ENCODE data around the gene RRP12.
"Not testable (repeated sequence)": the region's sequence is repeated elsewhere in the genome, so short reads cannot be mapped to it uniquely, and the experiment has no call there.

RRP12 gene

DNA sequence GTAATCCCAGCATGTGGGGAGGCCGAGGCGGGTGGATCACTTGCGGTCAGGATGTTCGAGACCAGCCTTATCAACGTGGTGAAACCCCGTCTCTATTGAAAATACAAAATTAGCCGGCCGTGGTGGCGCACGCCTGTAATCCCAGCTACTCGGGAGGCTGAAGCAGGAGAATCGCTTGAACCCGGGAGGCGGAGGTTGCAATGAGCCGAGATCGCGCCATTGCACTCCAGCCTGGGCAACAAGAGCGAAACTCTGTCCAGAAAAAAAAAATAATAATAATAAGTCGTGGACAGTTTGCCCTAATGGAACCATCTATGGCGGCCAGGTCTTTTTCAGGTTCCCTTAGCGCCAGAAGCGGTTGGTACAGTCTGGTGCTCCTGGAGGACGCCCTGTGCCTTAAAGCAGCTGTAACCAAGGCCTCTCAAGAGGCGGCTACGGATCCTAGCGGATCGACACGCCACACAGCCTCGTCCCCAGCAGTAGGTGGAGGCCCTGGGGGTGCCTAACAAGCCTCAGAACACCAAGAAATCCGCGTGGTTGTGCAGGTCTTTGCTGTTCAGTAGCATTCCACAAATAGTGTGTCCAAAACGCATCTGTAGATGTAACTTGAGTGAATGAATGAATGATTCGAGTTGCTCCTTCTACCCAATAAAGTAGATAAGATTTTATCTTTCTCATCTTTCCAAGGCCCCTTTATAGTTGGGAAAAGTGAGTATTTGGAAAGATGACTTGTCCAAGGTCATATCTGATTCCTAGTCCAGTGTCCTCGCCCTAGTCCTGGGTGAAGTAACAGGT is 25.8 kb upstream of the RRP12 start:
- no peak for TF ChIP-seq POLR2A (IDR thresholded peaks at IDR 0.05; ENCODE audit: low read depth, low read length)
- no peak for DNase-seq (ENCODE audit: insufficient read length, low spot score)
- FAIRE-seq: no peak

DNA sequence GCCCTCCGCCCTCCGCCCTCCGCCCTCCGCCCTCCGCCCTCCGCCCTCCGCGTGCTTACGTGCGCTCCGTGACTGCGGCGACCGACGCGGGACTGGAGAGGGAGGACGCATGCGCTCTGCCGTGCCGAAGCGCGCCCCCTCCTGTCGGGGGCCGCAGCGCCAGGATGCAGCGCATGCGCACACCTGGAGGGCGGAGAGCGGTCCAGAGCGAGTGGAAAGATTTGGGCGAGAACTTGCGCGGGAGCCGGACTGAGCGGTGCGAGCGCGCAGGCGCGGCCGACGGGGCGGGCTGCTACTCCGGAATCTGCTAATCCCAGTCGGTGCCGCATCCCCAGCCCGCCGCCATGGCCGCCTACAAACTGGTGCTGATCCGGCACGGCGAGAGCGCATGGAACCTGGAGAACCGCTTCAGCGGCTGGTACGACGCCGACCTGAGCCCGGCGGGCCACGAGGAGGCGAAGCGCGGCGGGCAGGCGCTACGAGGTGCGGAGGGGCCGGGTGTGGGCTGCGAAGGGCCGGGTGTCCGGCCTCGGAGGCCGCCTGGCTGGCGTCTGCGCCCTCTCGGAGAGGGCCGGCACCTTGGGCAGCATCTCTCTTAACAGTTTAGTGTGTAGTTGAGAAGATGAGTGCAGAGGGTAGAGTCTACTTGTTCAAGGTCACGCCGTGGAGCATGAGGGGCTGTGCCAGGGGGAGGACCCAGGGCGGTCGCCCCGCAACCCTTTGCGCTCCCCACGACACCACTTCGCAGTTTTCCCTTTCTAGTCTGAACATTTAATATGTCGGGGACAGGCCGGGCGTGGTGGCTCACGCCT is 25.0 kb upstream of the RRP12 start, which contains the start of gene PGAM1:
Gene PGAM1 (plus strand): TSS at position 228 of the 812 bp plus-strand sequence. CDS start 117 bp downstream, at position 345.
- FAIRE-seq: no peak
- peak; percentile 55 for TF ChIP-seq POLR2A (IDR thresholded peaks at IDR 0.05; ENCODE audit: low read depth, low read length)
- DNase-seq (ENCODE audit: insufficient read length, low spot score): peak; percentile 99

DNA sequence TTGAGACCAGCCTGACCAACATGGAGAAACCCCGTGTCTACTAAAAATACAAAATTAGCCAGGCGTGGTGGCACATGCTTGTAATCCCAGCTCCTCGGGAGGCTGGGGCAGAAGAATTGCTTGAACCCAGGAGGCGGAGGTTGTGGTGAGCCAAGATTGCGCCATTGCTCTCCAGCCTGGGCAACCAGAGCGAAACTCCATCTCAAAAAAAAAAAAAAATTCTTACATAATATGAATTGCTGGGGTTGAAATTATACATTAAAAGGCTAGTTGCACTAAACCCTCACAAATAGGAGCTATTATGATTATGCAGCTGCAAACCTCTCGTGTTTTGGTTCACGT is 22.6 kb upstream of the RRP12 start:
- not testable (repeated sequence) for DNase-seq (ENCODE audit: insufficient read length, low spot score); FAIRE-seq

GRCh38 chr10:97416565-97416964 is 15.4 kb upstream of the RRP12 start:
- no peak for TF ChIP-seq POLR2A (IDR thresholded peaks at IDR 0.05; ENCODE audit: low read depth, low read length)
- DNase-seq (ENCODE audit: insufficient read length, low spot score) (no peak), FAIRE-seq (no peak)

DNA sequence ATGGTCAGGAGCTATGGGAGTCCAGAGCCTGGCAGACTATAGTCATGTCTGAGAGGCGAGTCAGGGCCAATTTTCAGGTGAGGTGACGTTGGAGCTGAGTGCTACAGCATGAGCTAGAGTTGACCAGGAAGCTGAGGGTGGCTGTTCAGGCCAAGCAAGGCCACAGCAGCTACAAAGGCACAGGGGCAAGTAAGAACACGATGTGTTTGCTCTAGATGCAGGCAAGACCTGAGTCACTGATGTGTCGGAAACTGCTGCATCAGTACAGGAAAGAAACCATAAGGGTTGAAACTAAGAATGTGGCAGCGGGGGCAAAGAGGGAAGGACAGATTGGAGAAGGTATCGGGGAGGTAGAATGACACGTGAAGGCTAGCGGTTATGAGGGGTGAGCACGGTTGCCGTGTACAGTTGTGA is 11.8 kb upstream of the RRP12 start:
- FAIRE-seq: no peak
- DNase-seq (ENCODE audit: insufficient read length, low spot score): no peak

GRCh38 chr10:97411406-97411805 is 10.3 kb upstream of the RRP12 start:
- peak; percentile 71 for DNase-seq (ENCODE audit: insufficient read length, low spot score)
- TF ChIP-seq POLR2A (IDR thresholded peaks at IDR 0.05; ENCODE audit: low read depth, low read length): no peak

More for the DNA sequence above, 11.8 kb upstream of the RRP12 start:
- TF ChIP-seq POLR2A (IDR thresholded peaks at IDR 0.05; ENCODE audit: low read depth, low read length): no peak

DNA sequence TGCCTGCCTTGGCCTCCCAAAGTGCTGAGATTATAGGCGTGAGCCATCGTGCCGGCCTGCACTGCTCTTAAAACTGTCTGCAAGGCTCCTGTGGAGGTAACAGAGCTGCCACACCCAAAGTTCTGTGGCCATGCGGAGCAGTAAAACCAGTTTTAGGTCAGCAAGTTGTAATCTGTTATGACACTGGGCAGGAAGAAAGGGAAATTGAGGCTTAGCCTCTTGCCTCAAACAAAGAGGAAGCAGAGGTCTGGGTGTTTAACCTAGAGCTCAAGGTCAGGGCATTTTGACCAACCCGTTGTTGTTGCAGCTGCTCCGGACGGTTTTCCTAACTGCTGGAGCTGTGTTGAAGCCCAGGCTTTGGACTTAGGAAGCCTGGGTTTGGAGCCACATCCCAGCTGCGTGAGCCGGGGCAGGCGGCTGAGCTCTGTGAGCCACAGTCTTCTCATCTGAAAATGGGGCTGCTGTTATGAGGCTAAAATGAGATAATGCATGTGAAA is 7.4 kb upstream of the RRP12 start:
- FAIRE-seq (no peak), DNase-seq (ENCODE audit: insufficient read length, low spot score) (no peak)
- no peak for TF ChIP-seq POLR2A (IDR thresholded peaks at IDR 0.05; ENCODE audit: low read depth, low read length)

More at GRCh38 chr10:97411406-97411805, 10.3 kb upstream of the RRP12 start:
- FAIRE-seq: no peak

GRCh38 chr10:97407952-97408248 is 6.8 kb upstream of the RRP12 start:
- TF ChIP-seq POLR2A (IDR thresholded peaks at IDR 0.05; ENCODE audit: low read depth, low read length): no peak
- FAIRE-seq (no peak), DNase-seq (ENCODE audit: insufficient read length, low spot score) (no peak)

DNA sequence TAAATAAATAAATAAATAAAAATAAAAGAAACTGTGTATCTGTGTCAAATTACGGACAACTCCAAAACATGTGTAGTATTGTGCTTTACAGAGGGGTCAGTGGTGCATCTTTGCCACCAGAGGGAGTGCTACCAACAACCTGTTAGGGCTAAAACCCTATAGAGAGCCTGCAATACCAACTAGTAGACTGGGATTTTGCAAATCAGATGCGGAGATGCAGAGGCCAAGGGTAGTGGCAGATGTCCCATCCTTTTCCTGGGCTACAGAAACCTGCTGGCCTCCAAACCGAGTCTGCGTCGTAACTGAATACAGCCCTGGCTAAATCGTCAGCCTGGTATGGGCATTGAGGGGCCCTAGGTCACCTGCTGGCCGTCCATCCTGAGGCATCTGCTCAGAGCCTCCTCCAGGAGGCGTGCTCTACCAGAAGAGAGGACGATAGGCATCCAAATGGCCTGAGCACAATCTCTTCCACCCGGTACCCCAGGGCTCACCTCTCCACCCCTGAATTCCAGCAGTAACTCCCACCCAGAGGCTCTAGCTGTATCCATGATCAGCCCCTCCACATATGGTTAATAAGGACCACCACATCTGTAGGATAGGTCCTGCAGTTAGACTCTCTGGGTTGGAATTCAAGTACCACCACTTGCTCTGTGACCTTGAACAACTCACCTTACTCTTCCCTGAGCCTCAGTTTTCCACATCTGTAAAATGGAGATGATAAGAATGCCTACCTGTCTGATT is 6.2 kb upstream of the RRP12 start:
- FAIRE-seq (peak; percentile 79), DNase-seq (ENCODE audit: insufficient read length, low spot score) (peak; percentile 79)
- no peak for TF ChIP-seq POLR2A (IDR thresholded peaks at IDR 0.05; ENCODE audit: low read depth, low read length)

GRCh38 chr10:97406483-97406882 is 5.3 kb upstream of the RRP12 start:
- not testable (repeated sequence) for DNase-seq (ENCODE audit: insufficient read length, low spot score); FAIRE-seq

DNA sequence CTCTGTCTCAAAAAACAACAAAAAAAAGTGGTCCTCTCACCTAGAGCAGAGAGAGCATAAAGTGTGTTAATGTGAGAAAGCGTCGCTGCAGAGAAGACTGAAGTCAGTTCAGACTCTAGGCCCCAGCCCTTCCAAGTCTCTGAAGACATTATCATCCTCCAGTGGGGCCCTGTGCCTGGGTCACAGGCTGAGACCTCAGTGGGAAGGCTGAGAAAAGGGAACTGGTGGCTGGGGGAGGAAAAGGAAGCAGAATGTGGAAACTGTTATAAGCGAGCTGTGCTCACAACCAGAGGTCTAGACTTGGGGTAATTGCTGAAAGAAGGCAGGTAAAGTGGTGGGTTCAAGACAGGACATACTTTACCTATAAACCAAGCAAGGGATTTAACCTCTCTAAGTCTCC is 4.9 kb upstream of the RRP12 start:
- FAIRE-seq: no peak
- no peak for DNase-seq (ENCODE audit: insufficient read length, low spot score)
- TF ChIP-seq POLR2A (IDR thresholded peaks at IDR 0.05; ENCODE audit: low read depth, low read length): no peak

DNA sequence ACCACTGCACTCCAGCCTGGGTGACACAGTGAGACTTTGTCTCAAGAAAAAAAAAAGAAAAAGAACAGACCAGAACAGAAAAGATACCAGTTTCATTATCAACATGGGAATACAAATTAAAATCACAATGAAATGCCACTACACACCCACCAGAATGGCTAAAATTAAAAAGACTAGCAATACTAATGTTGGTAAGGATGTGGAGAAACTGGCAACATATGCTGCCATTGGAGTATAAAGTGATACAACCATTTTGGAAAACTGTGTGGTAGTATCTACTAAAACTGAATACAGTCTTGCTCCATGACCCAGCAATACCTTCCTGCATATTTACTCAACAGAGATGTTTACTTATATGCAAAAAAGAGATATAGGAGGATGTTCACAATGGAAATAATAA is 2.9 kb upstream of the RRP12 start:
- no peak for TF ChIP-seq POLR2A (IDR thresholded peaks at IDR 0.05; ENCODE audit: low read depth, low read length)
- FAIRE-seq (no peak), DNase-seq (ENCODE audit: insufficient read length, low spot score) (no peak)

DNA sequence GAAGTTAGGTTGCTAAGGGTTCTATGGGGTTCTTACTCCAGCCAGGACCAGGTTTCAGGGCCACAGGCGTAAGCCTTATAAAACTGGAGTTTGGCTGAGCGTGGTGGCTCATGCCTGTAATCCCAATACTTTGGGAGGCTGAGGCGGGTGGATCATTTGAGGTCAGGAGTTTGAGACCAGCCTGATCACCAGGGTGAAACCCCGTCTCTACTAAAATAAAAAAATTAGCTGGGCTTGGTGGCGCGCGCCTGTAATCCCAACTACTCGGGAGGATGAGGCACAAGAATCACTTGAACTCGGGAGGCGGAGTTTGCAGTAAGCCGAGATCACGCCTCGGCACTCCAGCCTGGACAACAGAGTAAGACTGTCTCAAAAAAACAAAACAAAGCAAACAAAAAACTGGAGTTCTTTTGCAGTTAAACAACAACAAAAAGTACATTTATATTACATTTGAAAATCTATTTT is 347 bp upstream of the RRP12 start:
- DNase-seq (ENCODE audit: insufficient read length, low spot score) (no peak), FAIRE-seq (no peak)
- TF ChIP-seq POLR2A (IDR thresholded peaks at IDR 0.05; ENCODE audit: low read depth, low read length): no peak
